HepG2 (cell line): ENCODE results near the gene AFTPH. TPM values are rescaled to one million over a fixed set of nuclear protein-coding genes. Genes with fewer than 3 reads are reported as not detected.

Experiments
- BCL6 ChIP-seq: IDR thresholded peaks from 2 replicates; pipeline ENCODE4 v1.6.1; 2016; ENCODE audit warnings: missing genetic modification reagents, missing compliant biosample characterization
- KDM5A ChIP-seq: fragments of 200-600 bp; sonication (generic); IDR thresholded peaks from 2 replicates; pipeline ENCODE4 v1.7.0; 2018; ENCODE audit warnings: antibody characterized with exemption, mild to moderate bottlenecking, low read length, borderline replicate concordance
- POGZ ChIP-seq: sonication (generic); formaldehyde crosslinking; IDR thresholded peaks from 2 replicates; pipeline ENCODE4 v1.4.0; 2020; ENCODE audit warnings: mild to moderate bottlenecking, missing genetic modification reagents
- SP140L ChIP-seq: sonication (generic); formaldehyde crosslinking; IDR thresholded peaks from 2 replicates; pipeline ENCODE4 v1.4.0; 2020; ENCODE audit warnings: missing genetic modification reagents, borderline replicate concordance
- ZBTB7B ChIP-seq: sonication (generic); formaldehyde crosslinking; IDR thresholded peaks from 2 replicates; pipeline ENCODE4 v1.4.0; 2020; ENCODE audit warnings: missing genetic modification reagents
- ZFAT ChIP-seq: sonication (generic); formaldehyde crosslinking; conservative IDR thresholded peaks from 2 replicates; pipeline ENCODE4 v1.8.1; 2023; ENCODE audit warnings: missing genetic modification reagents, inconsistent platforms
- ZNF121 ChIP-seq: sonication (generic); formaldehyde crosslinking; IDR thresholded peaks from 2 replicates; pipeline ENCODE4 v1.5.0; 2020; ENCODE audit warnings: mild to moderate bottlenecking, missing genetic modification reagents
- ZNF451 ChIP-seq: sonication (generic); formaldehyde crosslinking; IDR thresholded peaks from 2 replicates; pipeline ENCODE4 v1.5.0; 2020; ENCODE audit warnings: mild to moderate bottlenecking, missing genetic modification reagents
- ZNF816 ChIP-seq: sonication (generic); formaldehyde crosslinking; IDR thresholded peaks from 2 replicates; pipeline ENCODE4 v1.8.0; 2022; ENCODE audit warnings: missing genetic modification reagents, mild to moderate bottlenecking, borderline replicate concordance
- ZSCAN9 ChIP-seq: IDR thresholded peaks from 2 replicates; pipeline ENCODE4 v1.6.1; 2016; ENCODE audit warnings: borderline replicate concordance
- polyA plus RNA-seq, 8 experiments: library from polyadenylated mRNA; depleted of rRNA in 3 of 8; stranded (reverse) in 7 of 8; unstranded in 1 of 8; fragments of >200 nt; fragmentation: Illumina TruSeq in 4 of 8; extraction: Trizol in 4 of 8; gene quantifications; 2 replicates each; pipeline versions ENCODE4 v1.2.1 to v1.2.3, GENCODE V29; 2011 to 2016; ENCODE audit warnings: low read depth in 4 of 8, missing spikeins in 1 of 8, mixed read lengths in 1 of 8; ENCODE audit not compliant: insufficient read depth in 1 of 8
- total RNA-seq, 5 experiments: library from RNA; depleted of rRNA; stranded (reverse); fragments of >200 nt; fragmentation: Illumina TruSeq; extraction: Trizol; gene quantifications; 2 replicates each; pipeline ENCODE4 v1.2.3, GENCODE V29; 2016; ENCODE audit warnings: low read depth in 1 of 5
- TF ChIP-seq, protein P1 (sequence below): sonication (generic); formaldehyde crosslinking; IDR thresholded peaks from 2 replicates; pipeline ENCODE4 v1.4.0; 2020; ENCODE audit warnings: missing genetic modification reagents
- TF ChIP-seq, protein P2 (sequence below): sonication (generic); formaldehyde crosslinking; IDR thresholded peaks from 2 replicates; pipeline ENCODE4 v1.4.0; 2020; ENCODE audit warnings: missing genetic modification reagents
- TF ChIP-seq, protein P3 (sequence below): sonication (generic); formaldehyde crosslinking; IDR thresholded peaks from 2 replicates; pipeline ENCODE4 v1.4.0; 2020; ENCODE audit warnings: low read depth, missing genetic modification reagents
- TF ChIP-seq, protein P4 (sequence below): sonication (generic); formaldehyde crosslinking; IDR thresholded peaks from 2 replicates; pipeline ENCODE4 v1.4.0; 2020; ENCODE audit warnings: mild to moderate bottlenecking, missing genetic modification reagents
- TF ChIP-seq, protein P5 (sequence below): sonication (generic); formaldehyde crosslinking; IDR thresholded peaks from 2 replicates; pipeline ENCODE4 v1.4.0; 2020; ENCODE audit warnings: missing genetic modification reagents
- TF ChIP-seq, protein P6 (sequence below): sonication (generic); formaldehyde crosslinking; IDR thresholded peaks from 2 replicates; pipeline ENCODE4 v1.5.0; 2020; ENCODE audit warnings: missing genetic modification reagents

Gene AFTPH
- total and polyA plus RNA-seq, 2 of the 13 experiments (the other 11 are each of a cell fraction or from before 2014, with no cell fraction given), result 27.5 to 36.8 TPM

DNA sequence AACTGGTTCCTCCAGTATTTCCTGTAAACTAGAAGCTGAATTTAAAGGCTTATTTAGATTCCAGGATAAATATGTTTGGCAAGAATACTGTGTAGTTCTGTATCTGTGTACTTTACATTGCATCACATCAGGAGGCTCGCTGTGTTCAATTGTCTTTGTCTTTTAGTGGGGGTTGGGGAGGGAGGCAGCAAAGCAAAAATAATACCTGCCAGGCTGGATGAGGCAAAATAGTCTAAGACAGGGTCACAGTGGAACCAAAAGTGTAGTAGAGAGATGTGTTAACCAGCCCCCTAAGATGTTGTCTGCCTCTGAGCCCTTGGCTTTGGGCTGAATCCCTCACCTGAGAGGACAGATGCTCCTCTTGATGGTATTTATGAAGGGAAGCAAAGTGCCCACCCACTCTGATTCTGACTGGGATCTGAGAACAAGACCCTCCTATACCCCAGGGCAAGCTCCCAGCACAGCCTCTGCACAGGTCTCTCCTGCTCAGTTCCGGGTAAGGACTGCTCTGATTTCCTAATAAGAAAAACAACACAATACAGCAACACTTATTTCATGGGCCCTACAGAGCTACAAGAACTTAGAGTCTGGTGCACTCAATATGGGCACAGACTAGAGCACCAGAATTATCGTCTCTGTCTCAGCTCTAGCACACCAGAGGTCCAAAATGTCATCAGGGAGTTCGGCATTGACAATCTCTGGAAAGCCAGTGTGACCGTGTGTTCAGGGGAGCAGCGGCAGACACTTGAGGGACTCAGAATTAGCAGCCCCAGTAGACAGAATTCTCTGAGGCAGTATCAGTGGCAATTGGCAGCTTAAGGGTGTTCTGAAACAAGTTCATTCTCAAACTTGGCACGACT lies 7.2 kb upstream of the AFTPH start (continued):
- TF ChIP-seq, protein P1, sequence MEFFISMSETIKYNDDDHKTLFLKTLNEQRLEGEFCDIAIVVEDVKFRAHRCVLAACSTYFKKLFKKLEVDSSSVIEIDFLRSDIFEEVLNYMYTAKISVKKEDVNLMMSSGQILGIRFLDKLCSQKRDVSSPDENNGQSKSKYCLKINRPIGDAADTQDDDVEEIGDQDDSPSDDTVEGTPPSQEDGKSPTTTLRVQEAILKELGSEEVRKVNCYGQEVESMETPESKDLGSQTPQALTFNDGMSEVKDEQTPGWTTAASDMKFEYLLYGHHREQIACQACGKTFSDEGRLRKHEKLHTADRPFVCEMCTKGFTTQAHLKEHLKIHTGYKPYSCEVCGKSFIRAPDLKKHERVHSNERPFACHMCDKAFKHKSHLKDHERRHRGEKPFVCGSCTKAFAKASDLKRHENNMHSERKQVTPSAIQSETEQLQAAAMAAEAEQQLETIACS (CRISPR knock-in tag), result no peak
- TF ChIP-seq ZSCAN9, result 0 out of 2 replicates have a peak, but pooled peaks have one; percentile 25
- no peak; the same call in 1 of the 2 replicates for TF ChIP-seq ZBTB7B (CRISPR knock-in tag)
- TF ChIP-seq ZNF816 (CRISPR knock-in tag), result no peak
- TF ChIP-seq, protein P2, sequence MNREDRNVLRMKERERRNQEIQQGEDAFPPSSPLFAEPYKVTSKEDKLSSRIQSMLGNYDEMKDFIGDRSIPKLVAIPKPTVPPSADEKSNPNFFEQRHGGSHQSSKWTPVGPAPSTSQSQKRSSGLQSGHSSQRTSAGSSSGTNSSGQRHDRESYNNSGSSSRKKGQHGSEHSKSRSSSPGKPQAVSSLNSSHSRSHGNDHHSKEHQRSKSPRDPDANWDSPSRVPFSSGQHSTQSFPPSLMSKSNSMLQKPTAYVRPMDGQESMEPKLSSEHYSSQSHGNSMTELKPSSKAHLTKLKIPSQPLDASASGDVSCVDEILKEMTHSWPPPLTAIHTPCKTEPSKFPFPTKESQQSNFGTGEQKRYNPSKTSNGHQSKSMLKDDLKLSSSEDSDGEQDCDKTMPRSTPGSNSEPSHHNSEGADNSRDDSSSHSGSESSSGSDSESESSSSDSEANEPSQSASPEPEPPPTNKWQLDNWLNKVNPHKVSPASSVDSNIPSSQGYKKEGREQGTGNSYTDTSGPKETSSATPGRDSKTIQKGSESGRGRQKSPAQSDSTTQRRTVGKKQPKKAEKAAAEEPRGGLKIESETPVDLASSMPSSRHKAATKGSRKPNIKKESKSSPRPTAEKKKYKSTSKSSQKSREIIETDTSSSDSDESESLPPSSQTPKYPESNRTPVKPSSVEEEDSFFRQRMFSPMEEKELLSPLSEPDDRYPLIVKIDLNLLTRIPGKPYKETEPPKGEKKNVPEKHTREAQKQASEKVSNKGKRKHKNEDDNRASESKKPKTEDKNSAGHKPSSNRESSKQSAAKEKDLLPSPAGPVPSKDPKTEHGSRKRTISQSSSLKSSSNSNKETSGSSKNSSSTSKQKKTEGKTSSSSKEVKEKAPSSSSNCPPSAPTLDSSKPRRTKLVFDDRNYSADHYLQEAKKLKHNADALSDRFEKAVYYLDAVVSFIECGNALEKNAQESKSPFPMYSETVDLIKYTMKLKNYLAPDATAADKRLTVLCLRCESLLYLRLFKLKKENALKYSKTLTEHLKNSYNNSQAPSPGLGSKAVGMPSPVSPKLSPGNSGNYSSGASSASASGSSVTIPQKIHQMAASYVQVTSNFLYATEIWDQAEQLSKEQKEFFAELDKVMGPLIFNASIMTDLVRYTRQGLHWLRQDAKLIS (CRISPR knock-in tag), result no peak
- TF ChIP-seq, protein P3, sequence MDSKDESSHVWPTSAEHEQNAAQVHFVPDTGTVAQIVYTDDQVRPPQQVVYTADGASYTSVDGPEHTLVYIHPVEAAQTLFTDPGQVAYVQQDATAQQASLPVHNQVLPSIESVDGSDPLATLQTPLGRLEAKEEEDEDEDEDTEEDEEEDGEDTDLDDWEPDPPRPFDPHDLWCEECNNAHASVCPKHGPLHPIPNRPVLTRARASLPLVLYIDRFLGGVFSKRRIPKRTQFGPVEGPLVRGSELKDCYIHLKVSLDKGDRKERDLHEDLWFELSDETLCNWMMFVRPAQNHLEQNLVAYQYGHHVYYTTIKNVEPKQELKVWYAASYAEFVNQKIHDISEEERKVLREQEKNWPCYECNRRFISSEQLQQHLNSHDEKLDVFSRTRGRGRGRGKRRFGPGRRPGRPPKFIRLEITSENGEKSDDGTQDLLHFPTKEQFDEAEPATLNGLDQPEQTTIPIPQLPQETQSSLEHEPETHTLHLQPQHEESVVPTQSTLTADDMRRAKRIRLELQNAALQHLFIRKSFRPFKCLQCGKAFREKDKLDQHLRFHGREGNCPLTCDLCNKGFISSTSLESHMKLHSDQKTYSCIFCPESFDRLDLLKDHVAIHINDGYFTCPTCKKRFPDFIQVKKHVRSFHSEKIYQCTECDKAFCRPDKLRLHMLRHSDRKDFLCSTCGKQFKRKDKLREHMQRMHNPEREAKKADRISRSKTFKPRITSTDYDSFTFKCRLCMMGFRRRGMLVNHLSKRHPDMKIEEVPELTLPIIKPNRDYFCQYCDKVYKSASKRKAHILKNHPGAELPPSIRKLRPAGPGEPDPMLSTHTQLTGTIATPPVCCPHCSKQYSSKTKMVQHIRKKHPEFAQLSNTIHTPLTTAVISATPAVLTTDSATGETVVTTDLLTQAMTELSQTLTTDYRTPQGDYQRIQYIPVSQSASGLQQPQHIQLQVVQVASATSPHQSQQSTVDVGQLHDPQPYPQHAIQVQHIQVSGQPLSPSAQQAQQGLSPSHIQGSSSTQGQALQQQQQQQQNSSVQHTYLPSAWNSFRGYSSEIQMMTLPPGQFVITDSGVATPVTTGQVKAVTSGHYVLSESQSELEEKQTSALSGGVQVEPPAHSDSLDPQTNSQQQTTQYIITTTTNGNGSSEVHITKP (CRISPR knock-in tag), result no peak
- TF ChIP-seq ZNF451 (CRISPR knock-in tag), result no peak
- TF ChIP-seq, protein P4, sequence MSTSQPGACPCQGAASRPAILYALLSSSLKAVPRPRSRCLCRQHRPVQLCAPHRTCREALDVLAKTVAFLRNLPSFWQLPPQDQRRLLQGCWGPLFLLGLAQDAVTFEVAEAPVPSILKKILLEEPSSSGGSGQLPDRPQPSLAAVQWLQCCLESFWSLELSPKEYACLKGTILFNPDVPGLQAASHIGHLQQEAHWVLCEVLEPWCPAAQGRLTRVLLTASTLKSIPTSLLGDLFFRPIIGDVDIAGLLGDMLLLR, result no peak
- TF ChIP-seq SP140L, result no peak
- peak; percentile 60 for TF ChIP-seq BCL6
- TF ChIP-seq POGZ (CRISPR knock-in tag), result no peak
- TF ChIP-seq, protein P5, sequence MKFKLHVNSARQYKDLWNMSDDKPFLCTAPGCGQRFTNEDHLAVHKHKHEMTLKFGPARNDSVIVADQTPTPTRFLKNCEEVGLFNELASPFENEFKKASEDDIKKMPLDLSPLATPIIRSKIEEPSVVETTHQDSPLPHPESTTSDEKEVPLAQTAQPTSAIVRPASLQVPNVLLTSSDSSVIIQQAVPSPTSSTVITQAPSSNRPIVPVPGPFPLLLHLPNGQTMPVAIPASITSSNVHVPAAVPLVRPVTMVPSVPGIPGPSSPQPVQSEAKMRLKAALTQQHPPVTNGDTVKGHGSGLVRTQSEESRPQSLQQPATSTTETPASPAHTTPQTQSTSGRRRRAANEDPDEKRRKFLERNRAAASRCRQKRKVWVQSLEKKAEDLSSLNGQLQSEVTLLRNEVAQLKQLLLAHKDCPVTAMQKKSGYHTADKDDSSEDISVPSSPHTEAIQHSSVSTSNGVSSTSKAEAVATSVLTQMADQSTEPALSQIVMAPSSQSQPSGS (CRISPR knock-in tag), result peak; percentile 37; the same call in 1 of the 2 replicates
- no peak for TF ChIP-seq ZNF121
- 0 out of 2 replicates have a peak, but pooled peaks have one; percentile 44 for TF ChIP-seq ZFAT (CRISPR knock-in tag)
- TF ChIP-seq, protein P6, sequence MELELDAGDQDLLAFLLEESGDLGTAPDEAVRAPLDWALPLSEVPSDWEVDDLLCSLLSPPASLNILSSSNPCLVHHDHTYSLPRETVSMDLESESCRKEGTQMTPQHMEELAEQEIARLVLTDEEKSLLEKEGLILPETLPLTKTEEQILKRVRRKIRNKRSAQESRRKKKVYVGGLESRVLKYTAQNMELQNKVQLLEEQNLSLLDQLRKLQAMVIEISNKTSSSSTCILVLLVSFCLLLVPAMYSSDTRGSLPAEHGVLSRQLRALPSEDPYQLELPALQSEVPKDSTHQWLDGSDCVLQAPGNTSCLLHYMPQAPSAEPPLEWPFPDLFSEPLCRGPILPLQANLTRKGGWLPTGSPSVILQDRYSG (CRISPR knock-in tag), result no peak
- TF ChIP-seq KDM5A, result no peak
